ENCODE data around the gene C14orf93.

Gene C14orf93

GRCh38 chr14:23009939-23010726 lies at the start of gene C14orf93:
TSS of gene C14orf93 (minus strand) at chr14:23010143. CDS start at chr14:22999023, 11,120 bp downstream.
- DNase-seq: no peak

GRCh38 chr14:23058654-23059504 lies 48.9 kb upstream of the C14orf93 start:
- no peak for DNase-seq

GRCh38 chr14:23057757-23058653 lies 48.1 kb upstream of the C14orf93 start:
- DNase-seq: no peak

GRCh38 chr14:23056956-23057756 lies 47.2 kb upstream of the C14orf93 start, which contains the start of gene CDH24:
TSS of gene CDH24 (minus strand) at chr14:23057520. CDS start at chr14:23055733, 1,787 bp downstream.
- no peak for DNase-seq

GRCh38 chr14:23056145-23056955 lies 46.4 kb upstream of the C14orf93 start:
- no peak for DNase-seq

- no peak for DNase-seq
These were observed 45.7 kb upstream of the C14orf93 start for GRCh38 chr14:23055621-23056144.

GRCh38 chr14:23055147-23055550 lies 45.2 kb upstream of the C14orf93 start:
- no peak for DNase-seq

GRCh38 chr14:23054000-23054811 lies 44.3 kb upstream of the C14orf93 start:
- no peak for DNase-seq

- no peak for DNase-seq
These were observed 43.5 kb upstream of the C14orf93 start for GRCh38 chr14:23053426-23053825.

- DNase-seq: no peak
These were observed 42.7 kb upstream of the C14orf93 start for GRCh38 chr14:23052671-23053070.

- no peak for DNase-seq
These were observed 42.3 kb upstream of the C14orf93 start for GRCh38 chr14:23052182-23052623.

GRCh38 chr14:23051141-23052057 lies 41.5 kb upstream of the C14orf93 start:
- no peak for DNase-seq

GRCh38 chr14:23049011-23049410 lies 39.1 kb upstream of the C14orf93 start:
- DNase-seq: no peak

- no peak for DNase-seq
These were observed 38.1 kb upstream of the C14orf93 start for GRCh38 chr14:23047751-23048693.

- no peak for DNase-seq
These were observed 37.2 kb upstream of the C14orf93 start for GRCh38 chr14:23047034-23047634.

GRCh38 chr14:23045419-23046357 lies 35.7 kb upstream of the C14orf93 start:
- DNase-seq: no peak
